GM23338 (cell line): ENCODE measurements around the gene CARMIL1. TPM values are rescaled to one million over a fixed set of nuclear protein-coding genes. Genes with fewer than 3 reads are reported as not detected.

ENCODE experiments used
- ATAC-seq: fragments of 200-7000 bp; cut with Tn5 transposase; 3 replicates; pipeline ENCODE4 v1.9.1; 2020
- DNase-seq: peaks from one replicate; pipeline ENCODE4 v3.0.0-alpha.2; 2015; ENCODE audit warnings: low spot score
- H2AFZ ChIP-seq: fragments of 200-600 bp; sonication (generic); 2 replicates; pipeline ENCODE4 v1.8.0; 2016; ENCODE audit warnings: antibody characterized with exemption, mild to moderate bottlenecking, moderate library complexity
- H3F3A ChIP-seq: fragments of 200-600 bp; sonication (generic); replicated peaks from 2 replicates; pipeline ENCODE4 v1.8.0; 2017; ENCODE audit warnings: antibody characterized with exemption, mixed run types, low read depth
- H3K27ac ChIP-seq: fragments of 200-600 bp; sonication (generic); 2 replicates; pipeline ENCODE4 v1.6.1; 2016; ENCODE audit warnings: low read depth
- H3K27me3 ChIP-seq: fragments of 200-600 bp; sonication (generic); 2 replicates; pipeline ENCODE4 v1.8.0; 2016; ENCODE audit warnings: mild to moderate bottlenecking, mixed run types, moderate library complexity; ENCODE audit not compliant: insufficient read depth
- H3K36me3 ChIP-seq: fragments of 200-600 bp; sonication (generic); 2 replicates; pipeline ENCODE4 v1.8.0; 2016; ENCODE audit warnings: mild to moderate bottlenecking; ENCODE audit not compliant: insufficient read depth
- H3K4me1 ChIP-seq: fragments of 200-600 bp; sonication (generic); 2 replicates; pipeline ENCODE4 v1.8.0; 2016; ENCODE audit warnings: mild to moderate bottlenecking, moderate library complexity; ENCODE audit not compliant: insufficient read depth
- H3K4me2 ChIP-seq: fragments of 200-600 bp; sonication (generic); 2 replicates; pipeline ENCODE4 v1.7.1; 2017; ENCODE audit warnings: mixed run types
- H3K4me3 ChIP-seq: fragments of 200-600 bp; sonication (generic); 2 replicates; pipeline ENCODE4 v1.6.1; 2016; ENCODE audit warnings: mixed run types
- H3K79me2 ChIP-seq: fragments of 200-600 bp; sonication (generic); replicated peaks from 2 replicates; pipeline ENCODE4 v1.8.0; 2017; ENCODE audit warnings: mild to moderate bottlenecking; ENCODE audit not compliant: insufficient read depth
- H3K9me2 ChIP-seq: fragments of 200-600 bp; sonication (generic); 2 replicates; pipeline ENCODE4 v1.8.0; 2017; ENCODE audit not compliant: insufficient read depth
- H4K20me1 ChIP-seq: fragments of 200-600 bp; sonication (generic); replicated peaks from 2 replicates; pipeline ENCODE4 v1.8.0; 2017; ENCODE audit warnings: mild to moderate bottlenecking; ENCODE audit not compliant: insufficient read depth
- H3K27ac Mint-ChIP-seq: 2 replicates; pipeline ENCODE4 v1.8.0; 2020; ENCODE audit warnings: inconsistent platforms, mild to moderate bottlenecking, moderate library complexity, mixed read lengths
- H3K27me3 Mint-ChIP-seq: 3 replicates; pipeline ENCODE4 v1.8.0; 2022; ENCODE audit warnings: low read depth, mild to moderate bottlenecking, moderate library complexity, mixed read lengths, inconsistent platforms; ENCODE audit not compliant: insufficient read depth, poor library complexity
- H3K36me3 Mint-ChIP-seq: 3 replicates; pipeline ENCODE4 v1.8.0; 2021; ENCODE audit warnings: low read depth, mild to moderate bottlenecking, inconsistent platforms, moderate library complexity, mixed read lengths
- H3K4me1 Mint-ChIP-seq: 3 replicates; pipeline ENCODE4 v1.8.0; 2020; ENCODE audit warnings: mild to moderate bottlenecking, inconsistent platforms, mixed read lengths
- H3K4me3 Mint-ChIP-seq: 3 replicates; pipeline ENCODE4 v1.8.0; 2021; ENCODE audit warnings: moderate library complexity, mild to moderate bottlenecking, inconsistent platforms, mixed read lengths
- H3K9me3 Mint-ChIP-seq: 3 replicates; pipeline ENCODE4 v1.8.0; 2020; ENCODE audit warnings: moderate library complexity, mild to moderate bottlenecking, inconsistent platforms, mixed read lengths
- CREB1 ChIP-seq: fragments of 250-450 bp; sonication (Bioruptor Pico); IDR thresholded peaks from 2 replicates; pipeline ENCODE4 v1.5.0; 2020; ENCODE audit warnings: low read depth, mild to moderate bottlenecking, moderate library complexity
- CTCF ChIP-seq, 2 experiments: fragments of 200-600 bp in 1 of 2; sonication (generic) in 1 of 2; conservative IDR thresholded peaks; 2 replicates each; pipeline versions ENCODE4 v1.5.1 to v1.6.1; 2016 to 2017; ENCODE audit warnings: antibody characterized with exemption in 2 of 2, low read depth in 2 of 2, mild to moderate bottlenecking in 2 of 2, moderate library complexity in 1 of 2
- ETS1 ChIP-seq: IDR thresholded peaks from 2 replicates; pipeline ENCODE4 v1.6.1; 2016; ENCODE audit warnings: antibody characterized with exemption
- EZH2 ChIP-seq: fragments of 200-600 bp; sonication (generic); IDR thresholded peaks from one replicate; pipeline ENCODE4 v1.8.0; 2017; ENCODE audit warnings: antibody characterized with exemption, mild to moderate bottlenecking, low read depth; ENCODE audit not compliant: unreplicated experiment
- EZH2phosphoT487 ChIP-seq: fragments of 200-600 bp; sonication (generic); IDR thresholded peaks from one replicate; pipeline ENCODE4 v1.8.1; 2018; ENCODE audit warnings: antibody characterized with exemption; ENCODE audit not compliant: unreplicated experiment
- JUNB ChIP-seq: IDR thresholded peaks from one replicate; pipeline ENCODE4 v1.6.1; 2016; ENCODE audit warnings: antibody characterized with exemption; ENCODE audit not compliant: unreplicated experiment
- NANOG ChIP-seq: IDR thresholded peaks from 2 replicates; pipeline ENCODE4 v1.6.1; 2016; ENCODE audit warnings: antibody characterized with exemption, borderline replicate concordance
- POLR2AphosphoS5 ChIP-seq: IDR thresholded peaks from 2 replicates; pipeline ENCODE4 v1.6.1; 2016; ENCODE audit warnings: antibody characterized with exemption, low read depth
- STAT1 ChIP-seq: IDR thresholded peaks from one replicate; pipeline ENCODE4 v1.6.1; 2016; ENCODE audit warnings: antibody characterized with exemption; ENCODE audit not compliant: unreplicated experiment
- ZNF114 ChIP-seq: fragments of 250-450 bp; sonication (Bioruptor Pico); IDR thresholded peaks from 2 replicates; pipeline ENCODE4 v1.5.0; 2020; ENCODE audit warnings: mild to moderate bottlenecking, moderate library complexity
- ZNF331 ChIP-seq: fragments of 250-450 bp; sonication (Bioruptor Pico); IDR thresholded peaks from 2 replicates; pipeline ENCODE4 v1.5.0; 2020; ENCODE audit warnings: low read depth, mild to moderate bottlenecking, moderate library complexity
- ZNF462 ChIP-seq: fragments of 250-450 bp; sonication (Bioruptor Pico); IDR thresholded peaks from 2 replicates; pipeline ENCODE4 v1.5.0; 2020; ENCODE audit warnings: mild to moderate bottlenecking, moderate library complexity
- polyA plus RNA-seq: library from polyadenylated mRNA; unstranded; fragments of >200 nt; fragmentation: Nextera tagmentation; extraction: Ambion mirVana; gene quantifications from 2 replicates; pipeline ENCODE4 v1.2.1, GENCODE V29; 2016
- total RNA-seq: library from RNA; depleted of rRNA; stranded (reverse); fragments of >200 nt; shearing (Covaris generic); gene quantifications from 2 replicates; pipeline ENCODE4 v1.2.3, GENCODE V29; 2014
- TF ChIP-seq, protein P1 (sequence below): IDR thresholded peaks from one replicate; pipeline ENCODE4 v1.6.1; 2018; ENCODE audit warnings: antibody characterized with exemption; ENCODE audit not compliant: unreplicated experiment

CARMIL1 gene
- total and polyA plus RNA-seq, 2 experiments from 2014 or later: 43.2 to 66.9 TPM

GRCh38 chr6:25277386-25277785 lies 1.8 kb upstream of the CARMIL1 start:
- Histone ChIP-seq H3K9me2 (no peaks in the 10 kb centered on the region), H3F3A (0 out of 2 replicates have a peak, but pooled peaks cover 6% of the 10 kb centered on the region), H3K4me3 (0 out of 2 replicates have a peak overlapping the region, but pooled peaks have one; percentile 92), H3K4me2 (peak overlapping the region; percentile 84), H2AFZ (no peak overlapping the region), H3K27me3 (no peaks in the 10 kb centered on the region), H4K20me1 (no peaks in the 10 kb centered on the region), H3K4me1 (peaks cover 27% of the 10 kb centered on the region), H3K36me3 (no peaks in the 10 kb centered on the region), H3K79me2 (peaks cover 24% of the 10 kb centered on the region), H3K27ac (no peak overlapping the region)
- H3K27ac Mint-ChIP-seq: no peak overlapping the region
- DNase-seq: no peak
- no peaks in the 10 kb centered on the region for H3K9me3 Mint-ChIP-seq
- H3K36me3 Mint-ChIP-seq: no peaks in the 10 kb centered on the region; the same call in 2 of the 3 replicates
- peaks cover 37% of the 10 kb centered on the region for H3K4me1 Mint-ChIP-seq
- TF ChIP-seq JUNB (no peak), CTCF (conservative IDR thresholded peaks at IDR 0.05; ENCODE audit: low read depth in 2 of 2) (no peak), EZH2phosphoT487 (no peak), ZNF462 (CRISPR knock-in tag) (no peak), CREB1 (CRISPR knock-in tag) (no peak), ZNF331 (CRISPR knock-in tag) (no peak), NANOG (no peak), POLR2AphosphoS5 (no peak), ETS1 (no peak), ZNF114 (CRISPR knock-in tag) (no peak), EZH2 (no peak), STAT1 (no peak)
- TF ChIP-seq, protein P1, sequence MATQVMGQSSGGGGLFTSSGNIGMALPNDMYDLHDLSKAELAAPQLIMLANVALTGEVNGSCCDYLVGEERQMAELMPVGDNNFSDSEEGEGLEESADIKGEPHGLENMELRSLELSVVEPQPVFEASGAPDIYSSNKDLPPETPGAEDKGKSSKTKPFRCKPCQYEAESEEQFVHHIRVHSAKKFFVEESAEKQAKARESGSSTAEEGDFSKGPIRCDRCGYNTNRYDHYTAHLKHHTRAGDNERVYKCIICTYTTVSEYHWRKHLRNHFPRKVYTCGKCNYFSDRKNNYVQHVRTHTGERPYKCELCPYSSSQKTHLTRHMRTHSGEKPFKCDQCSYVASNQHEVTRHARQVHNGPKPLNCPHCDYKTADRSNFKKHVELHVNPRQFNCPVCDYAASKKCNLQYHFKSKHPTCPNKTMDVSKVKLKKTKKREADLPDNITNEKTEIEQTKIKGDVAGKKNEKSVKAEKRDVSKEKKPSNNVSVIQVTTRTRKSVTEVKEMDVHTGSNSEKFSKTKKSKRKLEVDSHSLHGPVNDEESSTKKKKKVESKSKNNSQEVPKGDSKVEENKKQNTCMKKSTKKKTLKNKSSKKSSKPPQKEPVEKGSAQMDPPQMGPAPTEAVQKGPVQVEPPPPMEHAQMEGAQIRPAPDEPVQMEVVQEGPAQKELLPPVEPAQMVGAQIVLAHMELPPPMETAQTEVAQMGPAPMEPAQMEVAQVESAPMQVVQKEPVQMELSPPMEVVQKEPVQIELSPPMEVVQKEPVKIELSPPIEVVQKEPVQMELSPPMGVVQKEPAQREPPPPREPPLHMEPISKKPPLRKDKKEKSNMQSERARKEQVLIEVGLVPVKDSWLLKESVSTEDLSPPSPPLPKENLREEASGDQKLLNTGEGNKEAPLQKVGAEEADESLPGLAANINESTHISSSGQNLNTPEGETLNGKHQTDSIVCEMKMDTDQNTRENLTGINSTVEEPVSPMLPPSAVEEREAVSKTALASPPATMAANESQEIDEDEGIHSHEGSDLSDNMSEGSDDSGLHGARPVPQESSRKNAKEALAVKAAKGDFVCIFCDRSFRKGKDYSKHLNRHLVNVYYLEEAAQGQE: no peak
- peaks cover 15% of the 10 kb centered on the region for H3K27me3 Mint-ChIP-seq
- no peak for ATAC-seq
- H3K4me3 Mint-ChIP-seq: no peak overlapping the region
